SK-N-MC (cell line): Measurements from ENCODE around the gene ID3.

Experiments
- DNase-seq: peaks from one replicate; pipeline ENCODE4 v3.0.0-alpha.2; 2011; ENCODE audit warnings: low read depth, low spot score
- H3K27ac ChIP-seq: fragments of 200-600 bp; sonication (generic); 2 replicates; pipeline ENCODE4 v1.5.1; 2016; ENCODE audit warnings: mixed run types
- H3K36me3 ChIP-seq: fragments of 200-600 bp; sonication (generic); 2 replicates; pipeline ENCODE4 v1.6.1; 2017; ENCODE audit warnings: antibody characterized with exemption, low read length, mixed read lengths; ENCODE audit not compliant: insufficient read depth
- H3K4me3 ChIP-seq: fragments of 200-600 bp; sonication (generic); 2 replicates; pipeline ENCODE4 v1.5.1; 2016
- H3K9ac ChIP-seq: fragments of 200-600 bp; sonication (generic); 2 replicates; pipeline ENCODE4 v1.8.0; 2017; ENCODE audit warnings: mixed run types, mixed read lengths; ENCODE audit not compliant: insufficient read length
- H3K9me3 ChIP-seq: fragments of 200-600 bp; sonication (generic); 2 replicates; pipeline ENCODE4 v1.6.1; 2017; ENCODE audit warnings: low read depth, mild to moderate bottlenecking, antibody characterized with exemption, low read length, moderate library complexity, mixed read lengths
- EZH2 ChIP-seq: fragments of 200-600 bp; sonication (generic); IDR thresholded peaks from one replicate; pipeline ENCODE4 v1.6.1; 2017; ENCODE audit warnings: antibody characterized with exemption
- FOXP2 ChIP-seq: optimal IDR thresholded peaks from 2 replicates; pipeline ENCODE3; 2011; ENCODE audit warnings: mild to moderate bottlenecking, moderate library complexity; ENCODE audit not compliant: insufficient read depth; ENCODE audit errors: extremely low read length, control extremely low read depth
- POLR2AphosphoS5 ChIP-seq: IDR thresholded peaks from 2 replicates; pipeline ENCODE4 v1.6.1; 2012; ENCODE audit warnings: mild to moderate bottlenecking, low read depth, low read length, borderline replicate concordance

The ID3 gene

GRCh38 chr1:23522244-23522982 lies 36.9 kb downstream of the ID3 start:
- DNase-seq: no peak
- no peak overlapping the region for H3K27ac ChIP-seq
- H3K36me3 ChIP-seq: peaks cover 59% of the 10 kb centered on the region
- TF ChIP-seq FOXP2 (no peak), EZH2 (no peak), POLR2AphosphoS5 (no peak)
- H3K9ac ChIP-seq: no peak overlapping the region
- H3K4me3 ChIP-seq: no peak overlapping the region
- H3K9me3 ChIP-seq: no peaks in the 10 kb centered on the region

GRCh38 chr1:23521588-23521987 lies 37.7 kb downstream of the ID3 start:
- no peak for TF ChIP-seq POLR2AphosphoS5
- no peak for TF ChIP-seq EZH2
- no peak for TF ChIP-seq FOXP2
- Histone ChIP-seq H3K9ac (no peak overlapping the region), H3K36me3 (peaks cover 67% of the 10 kb centered on the region), H3K27ac (no peak overlapping the region), H3K9me3 (no peaks in the 10 kb centered on the region), H3K4me3 (no peak overlapping the region)
- no peak for DNase-seq

- no peak overlapping the region for H3K4me3 ChIP-seq
- TF ChIP-seq FOXP2: no peak
- no peak for TF ChIP-seq EZH2
- TF ChIP-seq POLR2AphosphoS5: no peak
- peaks cover 88% of the 10 kb centered on the region for H3K36me3 ChIP-seq
- H3K27ac ChIP-seq: no peak overlapping the region
- DNase-seq: no peak
- H3K9me3 ChIP-seq: no peaks in the 10 kb centered on the region
- H3K9ac ChIP-seq: no peak overlapping the region
These were observed 41.7 kb downstream of the ID3 start for GRCh38 chr1:23517581-23517980.

GRCh38 chr1:23515905-23516304 lies 43.4 kb downstream of the ID3 start:
- Histone ChIP-seq H3K36me3 (peaks cover 81% of the 10 kb centered on the region), H3K4me3 (no peak overlapping the region), H3K9me3 (no peaks in the 10 kb centered on the region), H3K9ac (no peak overlapping the region), H3K27ac (no peak overlapping the region)
- TF ChIP-seq FOXP2: no peak
- no peak for TF ChIP-seq POLR2AphosphoS5
- no peak for TF ChIP-seq EZH2
- DNase-seq: no peak

- Histone ChIP-seq H3K27ac (no peak overlapping the region), H3K9ac (no peak overlapping the region), H3K36me3 (peaks cover 82% of the 10 kb centered on the region), H3K9me3 (no peaks in the 10 kb centered on the region), H3K4me3 (no peak overlapping the region)
- TF ChIP-seq EZH2 (no peak), POLR2AphosphoS5 (no peak), FOXP2 (no peak)
- no peak for DNase-seq
These were observed 45.1 kb downstream of the ID3 start for GRCh38 chr1:23514111-23514679.

GRCh38 chr1:23509896-23510295 lies 49.4 kb downstream of the ID3 start:
- H3K27ac ChIP-seq: no peak overlapping the region
- DNase-seq: no peak
- no peak overlapping the region for H3K4me3 ChIP-seq
- H3K9ac ChIP-seq: no peak overlapping the region
- no peak for TF ChIP-seq POLR2AphosphoS5
- TF ChIP-seq FOXP2: no peak
- TF ChIP-seq EZH2: no peak
- no peaks in the 10 kb centered on the region for H3K9me3 ChIP-seq
- peaks cover 57% of the 10 kb centered on the region for H3K36me3 ChIP-seq
